Lower leg skin (tissue), 4 donors: ENCODE measurements around the gene GJB5. TPM values are rescaled to one million over a fixed set of nuclear protein-coding genes. Genes with fewer than 3 reads are reported as not detected.
A peak's percentile ranks its signal among the peaks of the same experiment; 100 is the strongest.

Experiments used
- DNase-seq, 2 donors: peaks; one replicate each; pipeline ENCODE4 v3.0.0-alpha.2; 2019; ENCODE audit warnings: low spot score in 2 of 2
- H3K4me3 ChIP-seq: fragments of 200-600 bp; sonication (generic); 2 replicates; pipeline ENCODE4 v1.5.1; 2017; ENCODE audit warnings: mild to moderate bottlenecking, low read depth; ENCODE audit not compliant: poor library complexity, severe bottlenecking
- CTCF ChIP-seq, 3 donors: fragments of 450-650 bp; IDR thresholded peaks; one replicate each; pipeline ENCODE4 v1.5.1; 2016; ENCODE audit warnings: antibody characterized with exemption in 3 of 3, mild to moderate bottlenecking in 3 of 3, moderate library complexity in 2 of 3
- POLR2A ChIP-seq, 2 donors: fragments of 450-650 bp; IDR thresholded peaks; one replicate each; pipeline ENCODE4 v1.6.1; 2016 to 2017; ENCODE audit warnings: antibody characterized with exemption in 2 of 2, mild to moderate bottlenecking in 1 of 2, moderate library complexity in 1 of 2
- WGBS, 2 donors: methylation state at CpG; one replicate each; pipeline ENCODE4 v1.1.5; 2018; 5-methylcytosine and 5-hydroxymethylcytosine counted together
- intact Hi-C: fragments of 100-400 bp; cut with DNase I; formaldehyde crosslinking; loops from one replicate; pipeline ENCODE4 v1.15.0; 2023; ENCODE audit warnings: low total_unique reads
- total RNA-seq, 4 donors: library from RNA; depleted of rRNA; stranded (reverse); fragments of >200 nt; gene quantifications; one replicate each; pipeline ENCODE4 v1.1.0, GENCODE V29; 2016

GJB5 gene
- total RNA-seq, 4 donors from 2014 or later = 105 to 156 (median 134) TPM

GRCh38 chr1:34746101-34746500 lies 8.7 kb upstream of the GJB5 start:
- WGBS, 2 donors = 84 to 90% methylated on average over 4 of the region's 4 CpGs
- no peak overlapping the region for H3K4me3 ChIP-seq
- DNase-seq = no peak
- intact Hi-C loops = no loop called here
- TF ChIP-seq CTCF (IDR thresholded peaks at IDR 0.05) (no peak), POLR2A (IDR thresholded peaks at IDR 0.05) (no peak)

- 49 to 58% methylated on average over 18 of the region's 18 CpGs for WGBS, 2 donors
- H3K4me3 ChIP-seq = no peak overlapping the region
- intact Hi-C loops = no loop called here
- peak in 1 of 2 donors; percentile 20 for DNase-seq
- no peak for TF ChIP-seq POLR2A (IDR thresholded peaks at IDR 0.05)
Observed at GRCh38 chr1:34746785-34747637, 7.8 kb upstream of the GJB5 start.

GRCh38 chr1:34747638-34747941 lies 7.3 kb upstream of the GJB5 start:
- TF ChIP-seq CTCF (IDR thresholded peaks at IDR 0.05) (no peak), POLR2A (IDR thresholded peaks at IDR 0.05) (no peak)
- 72 to 84% methylated on average over 6 of the region's 6 CpGs for WGBS, 2 donors
- DNase-seq = peak in 1 of 2 donors; percentile 67
- intact Hi-C loops = no loop called here
- H3K4me3 ChIP-seq = no peak overlapping the region

GRCh38 chr1:34749992-34750391 lies 4.9 kb upstream of the GJB5 start:
- intact Hi-C loops = no loop called here
- DNase-seq = no peak
- TF ChIP-seq CTCF (IDR thresholded peaks at IDR 0.05) = no peak
- TF ChIP-seq POLR2A (IDR thresholded peaks at IDR 0.05) = no peak
- H3K4me3 ChIP-seq = no peak overlapping the region
- 62 to 66% methylated on average over 8 of the region's 8 CpGs for WGBS, 2 donors

GRCh38 chr1:34750610-34751009 lies 4.2 kb upstream of the GJB5 start:
- intact Hi-C loops = no loop called here
- no peak for DNase-seq
- 93% methylated on average over 5 of the region's 5 CpGs for WGBS, 2 donors
- H3K4me3 ChIP-seq = no peak overlapping the region
- TF ChIP-seq POLR2A (IDR thresholded peaks at IDR 0.05) = no peak
- TF ChIP-seq CTCF (IDR thresholded peaks at IDR 0.05) = no peak

- WGBS, 2 donors = 42 to 45% methylated on average over 3 of the region's 3 CpGs
Observed at GRCh38 chr1:34753163-34753562, 1.7 kb upstream of the GJB5 start.

More at GRCh38 chr1:34753163-34753562, 1.7 kb upstream of the GJB5 start:
- DNase-seq = no peak
- H3K4me3 ChIP-seq = no peak overlapping the region
- intact Hi-C loops = no loop called here
- TF ChIP-seq POLR2A (IDR thresholded peaks at IDR 0.05) (no peak), CTCF (IDR thresholded peaks at IDR 0.05) (no peak)
